Nephron (organoid): Measurements from ENCODE around the gene CCDC61.

Experiments used
- H3K27ac Mint-ChIP-seq, 3 experiments: 2 replicates each; pipeline ENCODE4 v1.8.0; 2020; ENCODE audit warnings: mixed read lengths in 3 of 3, mild to moderate bottlenecking in 2 of 3, moderate library complexity in 1 of 3
- H3K27me3 Mint-ChIP-seq: 2 replicates; pipeline ENCODE4 v1.8.0; 2021; ENCODE audit warnings: low read depth, mild to moderate bottlenecking, moderate library complexity, mixed read lengths
- H3K36me3 Mint-ChIP-seq: 2 replicates; pipeline ENCODE4 v1.8.0; 2020; ENCODE audit warnings: low read depth, mixed read lengths
- H3K4me1 Mint-ChIP-seq: 2 replicates; pipeline ENCODE4 v1.8.0; 2020; ENCODE audit warnings: mixed read lengths
- H3K4me3 Mint-ChIP-seq, 3 experiments: 2 replicates each; pipeline ENCODE4 v1.8.0; 2020; ENCODE audit warnings: mild to moderate bottlenecking in 3 of 3, mixed read lengths in 3 of 3, moderate library complexity in 2 of 3
- H3K9me3 Mint-ChIP-seq: 2 replicates; pipeline ENCODE4 v1.8.0; 2020; ENCODE audit warnings: mixed read lengths
- CTCF ChIP-seq, 3 experiments: fragments of 200-600 bp; sonication (generic); IDR thresholded peaks; one replicate each; pipeline ENCODE4 v1.5.0; 2021; ENCODE audit warnings: antibody characterized with exemption in 3 of 3; ENCODE audit not compliant: unreplicated experiment in 3 of 3

CCDC61 gene

GRCh38 chr19:46023311-46023779, 28.1 kb downstream of the CCDC61 start:
- peaks cover 6% of the 10 kb centered on the region for H3K9me3 Mint-ChIP-seq
- TF ChIP-seq CTCF (IDR thresholded peaks at IDR 0.05; ENCODE audit: unreplicated experiment in 3 of 3) = no peak
- H3K36me3 Mint-ChIP-seq = peaks cover 12% of the 10 kb centered on the region
- peaks cover 6% of the 10 kb centered on the region for H3K27me3 Mint-ChIP-seq
- H3K4me3 Mint-ChIP-seq = no peak overlapping the region
- H3K27ac Mint-ChIP-seq = no peak overlapping the region
- H3K4me1 Mint-ChIP-seq = no peaks in the 10 kb centered on the region

GRCh38 chr19:46025835-46026234, 30.6 kb downstream of the CCDC61 start:
- Mint-ChIP-seq H3K4me3 (no peak overlapping the region), H3K27me3 (no peaks in the 10 kb centered on the region), H3K4me1 (peaks cover 14% of the 10 kb centered on the region), H3K9me3 (peaks cover 6% of the 10 kb centered on the region), H3K27ac (no peak overlapping the region), H3K36me3 (peaks cover 12% of the 10 kb centered on the region)
- no peak for TF ChIP-seq CTCF (IDR thresholded peaks at IDR 0.05; ENCODE audit: unreplicated experiment in 3 of 3)

- H3K27ac Mint-ChIP-seq = peak overlapping the region; percentile 71 to 92 (median 81)
- H3K27me3 Mint-ChIP-seq = no peaks in the 10 kb centered on the region
- H3K9me3 Mint-ChIP-seq = peaks cover 4% of the 10 kb centered on the region
- peaks cover 43% of the 10 kb centered on the region for H3K4me1 Mint-ChIP-seq
- H3K4me3 Mint-ChIP-seq = peak overlapping the region in 2 of 3 experiments; percentile 27 to 56
- H3K36me3 Mint-ChIP-seq = peaks cover 10% of the 10 kb centered on the region
- TF ChIP-seq CTCF (IDR thresholded peaks at IDR 0.05; ENCODE audit: unreplicated experiment in 3 of 3) = no peak
Measured at GRCh38 chr19:46030812-46031550, 35.7 kb downstream of the CCDC61 start.

GRCh38 chr19:46031781-46032596, 36.7 kb downstream of the CCDC61 start:
- Mint-ChIP-seq H3K27me3 (no peaks in the 10 kb centered on the region), H3K9me3 (peaks cover 4% of the 10 kb centered on the region), H3K27ac (peak overlapping the region; percentile 71 to 92 (median 81)), H3K4me3 (peak overlapping the region in 1 of 3 experiments; percentile 56), H3K4me1 (peaks cover 49% of the 10 kb centered on the region), H3K36me3 (peaks cover 2% of the 10 kb centered on the region)
- no peak for TF ChIP-seq CTCF (IDR thresholded peaks at IDR 0.05; ENCODE audit: unreplicated experiment in 3 of 3)

- TF ChIP-seq CTCF (IDR thresholded peaks at IDR 0.05; ENCODE audit: unreplicated experiment in 3 of 3) = no peak
- Mint-ChIP-seq H3K27me3 (no peaks in the 10 kb centered on the region), H3K9me3 (peaks cover 7% of the 10 kb centered on the region), H3K4me1 (peaks cover 52% of the 10 kb centered on the region), H3K36me3 (peaks cover 4% of the 10 kb centered on the region), H3K27ac (no peak overlapping the region), H3K4me3 (no peak overlapping the region)
Measured at GRCh38 chr19:46032597-46033025, 37.3 kb downstream of the CCDC61 start.
